ENCODE measurements around the gene OXLD1.

The OXLD1 gene

GRCh38 chr17:81641825-81642489 is 24.4 kb downstream of the OXLD1 start (continued):
- TF ChIP-seq HOXD13 (CRISPR knock-in tag; IDR thresholded peaks at IDR 0.05; ENCODE audit: borderline replicate concordance) (no peak), ZEB2 (tag by site-specific recombination; IDR thresholded peaks at IDR 0.05) (no peak)

GRCh38 chr17:81640011-81640410 is 26.4 kb downstream of the OXLD1 start:
- Histone ChIP-seq H3K9me3 (ENCODE audit: control insufficient read depth, insufficient read depth, low read depth, low read length) (no peaks in the 10 kb centered on the region), H3K27ac (ENCODE audit: extremely low read depth, low read depth, low read length) (no peak overlapping the region), H3K4me3 (ENCODE audit: low read depth, low read length) (no peak overlapping the region), H3K4me1 (ENCODE audit: control insufficient read depth, insufficient read depth, low read length) (peaks cover 9% of the 10 kb centered on the region; the same call in 1 of the 2 replicates), H3K36me3 (ENCODE audit: control insufficient read depth in 2 of 2, insufficient read depth in 1 of 2, low read length in 2 of 2) (no peaks in the 10 kb centered on the region; a peak in 1 of 3 replicates)
- ChIA-PET POLR2A (interaction anchor here (0.6 kb wide), 2 partner anchors 23 to 417 kb away, joined by 3 read pairs; partner anchors contain the start of gene CEP131), CTCF (no interaction called here)
- TF ChIP-seq ZNF639 (tag by site-specific recombination; IDR thresholded peaks at IDR 0.05) (no peak), ZNF121 (tag by site-specific recombination; IDR thresholded peaks at IDR 0.05) (peak; percentile 78)

GRCh38 chr17:81638683-81639082 is 27.7 kb downstream of the OXLD1 start:
- ChIA-PET CTCF (no interaction called here), POLR2A (no interaction called here)
- peaks cover 0 to 6% of the 10 kb centered on the region in 2 experiments; a peak in 1 of 3 replicates for H3K36me3 ChIP-seq (ENCODE audit: control insufficient read depth in 2 of 2, insufficient read depth in 1 of 2, low read length in 2 of 2)
- H3K4me1 ChIP-seq (ENCODE audit: control insufficient read depth, insufficient read depth, low read length): peaks cover 9% of the 10 kb centered on the region; the same call in 1 of the 2 replicates
- H3K27ac ChIP-seq (ENCODE audit: extremely low read depth, low read depth, low read length): no peak overlapping the region
- H3K4me3 ChIP-seq (ENCODE audit: low read depth, low read length): no peak overlapping the region
- no peaks in the 10 kb centered on the region for H3K9me3 ChIP-seq (ENCODE audit: control insufficient read depth, insufficient read depth, low read depth, low read length)
- TF ChIP-seq ZSCAN23 (tag by site-specific recombination; IDR thresholded peaks at IDR 0.05) (no peak), PRDM2 (tag by site-specific recombination; IDR thresholded peaks at IDR 0.05; ENCODE audit: borderline replicate concordance) (no peak), WT1 (tag by site-specific recombination; IDR thresholded peaks at IDR 0.05) (peak; percentile 89), REPIN1 (tag by site-specific recombination; IDR thresholded peaks at IDR 0.05; ENCODE audit: low read depth) (no peak), ZNF114 (tag by site-specific recombination; IDR thresholded peaks at IDR 0.05) (no peak), FEZF1 (tag by site-specific recombination; IDR thresholded peaks at IDR 0.05) (no peak)

GRCh38 chr17:81636505-81637288 is 29.7 kb downstream of the OXLD1 start, which contains the start of the genes NPLOC4 and TSPAN10:
NPLOC4 (minus strand) TSS chr17:81637112; CDS start chr17:81636930, 182 bp downstream.
TSPAN10 (plus strand) TSS chr17:81637196; CDS start chr17:81642413, 5,217 bp downstream.
- H3K27ac ChIP-seq (ENCODE audit: extremely low read depth, low read depth, low read length): peak within 1 kb of the TSS; percentile 98
- peaks cover 9% of the 10 kb centered on the region; the same call in 1 of the 2 replicates for H3K4me1 ChIP-seq (ENCODE audit: control insufficient read depth, insufficient read depth, low read length)
- POLR2A ChIA-PET: interaction anchor here (0.6 to 2.0 kb wide), 10 partner anchors 19 to 414 kb away, joined by 3 to 6 read pairs (median 4); partner anchors contain the start of genes ARL16, CCDC137, CEP131 and HGS
- CTCF ChIA-PET: no interaction called here
- peak within 1 kb of the TSS; percentile 83 for H3K4me3 ChIP-seq (ENCODE audit: low read depth, low read length)
- H3K9me3 ChIP-seq (ENCODE audit: control insufficient read depth, insufficient read depth, low read depth, low read length): no peaks in the 10 kb centered on the region
- H3K36me3 ChIP-seq (ENCODE audit: control insufficient read depth in 2 of 2, insufficient read depth in 1 of 2, low read length in 2 of 2): peaks cover 6 to 9% of the 10 kb centered on the region in 2 experiments
- TF ChIP-seq ZNF501 (tag by site-specific recombination; IDR thresholded peaks at IDR 0.05) (no peak), ZSCAN16 (tag by site-specific recombination; IDR thresholded peaks at IDR 0.05) (no peak), ZFP41 (tag by site-specific recombination; IDR thresholded peaks at IDR 0.05; ENCODE audit: borderline replicate concordance) (no peak), ZNF10 (tag by site-specific recombination; IDR thresholded peaks at IDR 0.05) (0 out of 2 replicates have a peak, but pooled peaks have one; percentile 48), KLF8 (tag by site-specific recombination; IDR thresholded peaks at IDR 0.05) (peak; percentile 77), ZNF776 (tag by site-specific recombination; IDR thresholded peaks at IDR 0.05; ENCODE audit: borderline replicate concordance) (no peak), ZNF624 (tag by site-specific recombination; IDR thresholded peaks at IDR 0.05) (no peak), ZSCAN30 (tag by site-specific recombination; IDR thresholded peaks at IDR 0.05) (peak; percentile 89), ZNF560 (tag by site-specific recombination; IDR thresholded peaks at IDR 0.05; ENCODE audit: borderline replicate concordance) (no peak), ZNF341 (tag by site-specific recombination; IDR thresholded peaks at IDR 0.05; ENCODE audit: low read depth) (peak; percentile 44; the same call in 1 of the 2 replicates), ZNF660 (tag by site-specific recombination; IDR thresholded peaks at IDR 0.05) (peak; percentile 97), ZNF707 (tag by site-specific recombination; IDR thresholded peaks at IDR 0.05) (no peak)
